Measurements from ENCODE around the gene PATJ. TPM values are rescaled to one million over a fixed set of nuclear protein-coding genes. Genes with fewer than 3 reads are reported as not detected.
"Not testable (repeated sequence)": the region's sequence is repeated elsewhere in the genome, so short reads cannot be mapped to it uniquely, and the experiment has no call there.

Gene PATJ
- total and polyA plus RNA-seq, 2 donors (not counting 3 experiments of a cell fraction or from before 2014, with no cell fraction given), result 1.1 to 3.0 TPM

- Histone ChIP-seq H3K4me3 (replicated peaks in 1 of 3; ENCODE audit: insufficient read depth in 1 of 3, low read depth in 1 of 3, low read length in 3 of 3) (no peak overlapping the region), H3K9me1 (replicated peaks; ENCODE audit: control insufficient read depth, extremely low read depth, insufficient read depth, low read length) (no peaks in the 10 kb centered on the region), H3K4me2 (ENCODE audit: insufficient read depth, low read length) (no peak overlapping the region), H3K9ac (replicated peaks; ENCODE audit: extremely low read depth, insufficient read depth, low read length) (no peak overlapping the region), H3K4me1 (ENCODE audit: control insufficient read depth, extremely low read depth, insufficient read depth, low read length) (peaks cover 2% of the 10 kb centered on the region), H3K27me3 (ENCODE audit: control insufficient read depth in 2 of 2, insufficient read depth in 2 of 2, low read length in 2 of 2) (no peaks in the 10 kb centered on the region), H3K27ac (ENCODE audit: insufficient read depth, low read depth, low read length) (no peak overlapping the region), H4K20me1 (replicated peaks; ENCODE audit: control insufficient read depth, extremely low read depth, insufficient read depth, low read length) (no peaks in the 10 kb centered on the region), H3K9me3 (replicated peaks; ENCODE audit: control insufficient read depth, insufficient read depth, low read length) (no peaks in the 10 kb centered on the region), H3K36me3 (ENCODE audit: control insufficient read depth in 2 of 2, extremely low read depth in 1 of 2, insufficient read depth in 2 of 2, low read length in 2 of 2) (no peaks in the 10 kb centered on the region), H3K79me2 (ENCODE audit: control insufficient read depth, insufficient read depth, low read length) (no peaks in the 10 kb centered on the region), H2AFZ (ENCODE audit: low read depth, low read length) (no peak overlapping the region)
- intact Hi-C loops (cut with micrococcal nuclease) (no loop called here), dilution Hi-C loops (cut with MboI; ENCODE audit: extremely low pct_ligation_motif_present, low sequenced_read_pairs) (no loop called here)
- FAIRE-seq (peak; percentile 82), DNase-seq (ENCODE audit: low read depth, low spot score) (no peak)
- TF ChIP-seq POLR2AphosphoS5 (IDR thresholded peaks at IDR 0.05; ENCODE audit: insufficient read depth, low read depth, low read length), result no peak
- POLR2A ChIA-PET, result no interaction called here
- BruUV-seq (replicated peaks), result no TSS peak
- CTCF ChIA-PET, result no interaction called here
These were observed 54.9 kb downstream of the PATJ start for GRCh38 chr1:61797045-61797755.

GRCh38 chr1:61801047-61801446 is 58.8 kb downstream of the PATJ start:
- H3K4me3 ChIP-seq (replicated peaks in 1 of 3; ENCODE audit: insufficient read depth in 1 of 3, low read depth in 1 of 3, low read length in 3 of 3); H4K20me1 ChIP-seq (replicated peaks; ENCODE audit: control insufficient read depth, extremely low read depth, insufficient read depth, low read length); FAIRE-seq: not testable (repeated sequence)

More at GRCh38 chr1:61801047-61801446, 58.8 kb downstream of the PATJ start:
- H3K27ac ChIP-seq (ENCODE audit: insufficient read depth, low read depth, low read length); H3K9me1 ChIP-seq (replicated peaks; ENCODE audit: control insufficient read depth, extremely low read depth, insufficient read depth, low read length); H2AFZ ChIP-seq (ENCODE audit: low read depth, low read length); H3K4me2 ChIP-seq (ENCODE audit: insufficient read depth, low read length); POLR2A ChIA-PET; intact Hi-C loops (cut with micrococcal nuclease); DNase-seq (ENCODE audit: low read depth, low spot score); H3K36me3 ChIP-seq (ENCODE audit: control insufficient read depth in 2 of 2, extremely low read depth in 1 of 2, insufficient read depth in 2 of 2, low read length in 2 of 2); BruUV-seq (replicated peaks); H3K27me3 ChIP-seq (ENCODE audit: control insufficient read depth in 2 of 2, insufficient read depth in 2 of 2, low read length in 2 of 2); dilution Hi-C loops (cut with MboI; ENCODE audit: extremely low pct_ligation_motif_present, low sequenced_read_pairs); H3K9me3 ChIP-seq (replicated peaks; ENCODE audit: control insufficient read depth, insufficient read depth, low read length); CTCF ChIA-PET; H3K9ac ChIP-seq (replicated peaks; ENCODE audit: extremely low read depth, insufficient read depth, low read length); H3K4me1 ChIP-seq (ENCODE audit: control insufficient read depth, extremely low read depth, insufficient read depth, low read length); H3K79me2 ChIP-seq (ENCODE audit: control insufficient read depth, insufficient read depth, low read length): not testable (repeated sequence)

Data from endothelial cell of umbilical vein (primary cell).